A549 (cell line): Measurements from ENCODE around the gene UBXN2A.

Experiments used
- CEBPB ChIP-seq, 2 experiments: fragments of >200 bp in 1 of 2; sonication (Bioruptor Twin) in 1 of 2; formaldehyde crosslinking in 1 of 2; IDR thresholded peaks; 2 replicates each; pipeline ENCODE4 v1.6.1; 2012 to 2016
- EP300 ChIP-seq, 2 experiments: fragments of >200 bp; sonication (Bioruptor Twin); formaldehyde crosslinking; IDR thresholded peaks; 2 replicates in 1 of 2; 3 replicates in 1 of 2; pipeline ENCODE4 v1.6.1; 2016 to 2017
- POLR2A ChIP-seq: IDR thresholded peaks from 2 replicates; pipeline ENCODE4 v1.6.1; 2012; ENCODE audit warnings: mild to moderate bottlenecking, low read length

DNA sequence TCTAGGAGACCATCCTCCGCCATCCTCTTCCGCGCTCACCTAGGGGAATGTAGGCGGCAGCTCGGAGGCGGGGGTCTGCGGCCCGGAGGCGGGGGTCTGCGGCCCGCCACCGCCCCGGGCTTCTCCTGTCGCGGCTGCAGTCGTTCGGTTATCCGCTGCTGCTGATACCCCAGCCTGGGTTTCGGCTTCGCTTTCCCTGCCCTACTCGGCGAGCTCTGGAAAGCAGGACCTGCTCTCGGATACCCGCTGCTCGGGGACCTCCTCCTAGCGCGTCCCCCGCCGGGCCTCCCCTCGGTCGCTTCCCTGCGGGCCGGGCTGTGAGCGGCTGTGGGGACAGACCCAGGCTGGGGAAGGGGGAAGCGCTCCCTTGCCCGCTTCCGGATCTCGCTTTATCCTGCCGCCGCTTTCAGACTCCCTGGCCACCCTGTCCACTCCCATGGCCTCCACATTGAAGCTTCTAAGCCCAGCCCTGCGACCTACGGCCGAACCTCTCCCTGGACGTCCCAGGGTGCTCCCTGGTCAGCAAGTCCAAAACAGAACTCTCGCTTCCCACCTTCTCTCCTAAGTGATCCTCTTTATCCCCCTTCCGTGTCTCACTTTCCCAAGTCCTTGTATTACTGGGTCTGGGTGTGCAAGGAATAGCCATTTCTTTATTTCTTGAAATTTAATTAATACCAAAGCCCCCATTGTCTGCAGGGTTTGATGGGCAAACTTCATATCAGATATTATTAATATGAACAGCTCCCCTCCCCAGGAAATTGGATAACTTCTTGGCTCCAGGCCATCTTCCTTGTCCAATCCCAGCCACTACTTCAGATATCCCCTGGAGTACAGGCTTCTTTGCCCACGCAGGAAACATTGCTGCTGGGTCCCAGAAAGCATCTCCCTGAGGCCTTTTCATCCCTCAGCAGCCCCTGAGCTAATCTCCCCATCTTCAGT, 110.0 kb downstream of the UBXN2A start:
- TF ChIP-seq POLR2A (no peak), CEBPB (IDR thresholded peaks at IDR 0.05) (no peak), EP300 (IDR thresholded peaks at IDR 0.05) (no peak)
